Subcutaneous abdominal adipose tissue (tissue), 5 donors: Measurements from ENCODE around the gene NHLRC2.

Source experiments
- H3K27ac ChIP-seq: one replicate; pipeline ENCODE4 v1.7.0; 2013; ENCODE audit warnings: low read depth, mild to moderate bottlenecking, inconsistent platforms, low read length, moderate library complexity
- H3K27me3 ChIP-seq, 5 donors: one replicate each; pipeline ENCODE4 v1.7.0; 2013; ENCODE audit warnings: low read length in 5 of 5, inconsistent platforms in 1 of 5; ENCODE audit not compliant: control insufficient read depth in 5 of 5, insufficient read depth in 4 of 5
- H3K36me3 ChIP-seq, 5 donors: one replicate each; pipeline ENCODE4 v1.7.0; 2013; ENCODE audit warnings: low read length in 5 of 5; ENCODE audit not compliant: control insufficient read depth in 5 of 5, insufficient read depth in 5 of 5
- H3K4me1 ChIP-seq, 5 donors: one replicate each; pipeline ENCODE4 v1.7.0; 2013; ENCODE audit warnings: low read length in 5 of 5, mild to moderate bottlenecking in 3 of 5, moderate library complexity in 1 of 5; ENCODE audit not compliant: control insufficient read depth in 5 of 5, insufficient read depth in 5 of 5
- H3K4me3 ChIP-seq, 5 donors: one replicate each; pipeline ENCODE4 v1.7.0; 2013; ENCODE audit warnings: low read length in 5 of 5, low read depth in 1 of 5
- H3K9ac ChIP-seq, 5 donors: one replicate each; pipeline ENCODE4 v1.7.0; 2013; ENCODE audit warnings: low read length in 5 of 5, mild to moderate bottlenecking in 4 of 5, moderate library complexity in 3 of 5
- H3K9me3 ChIP-seq, 5 donors: one replicate each; pipeline ENCODE4 v1.7.0; 2013; ENCODE audit warnings: low read length in 5 of 5; ENCODE audit not compliant: control insufficient read depth in 5 of 5
- donor health status: healthy.
- donor health status: healthy.
- donor health status: healthy.
- donor health status: healthy.
- donor health status: healthy.

NHLRC2 gene

DNA sequence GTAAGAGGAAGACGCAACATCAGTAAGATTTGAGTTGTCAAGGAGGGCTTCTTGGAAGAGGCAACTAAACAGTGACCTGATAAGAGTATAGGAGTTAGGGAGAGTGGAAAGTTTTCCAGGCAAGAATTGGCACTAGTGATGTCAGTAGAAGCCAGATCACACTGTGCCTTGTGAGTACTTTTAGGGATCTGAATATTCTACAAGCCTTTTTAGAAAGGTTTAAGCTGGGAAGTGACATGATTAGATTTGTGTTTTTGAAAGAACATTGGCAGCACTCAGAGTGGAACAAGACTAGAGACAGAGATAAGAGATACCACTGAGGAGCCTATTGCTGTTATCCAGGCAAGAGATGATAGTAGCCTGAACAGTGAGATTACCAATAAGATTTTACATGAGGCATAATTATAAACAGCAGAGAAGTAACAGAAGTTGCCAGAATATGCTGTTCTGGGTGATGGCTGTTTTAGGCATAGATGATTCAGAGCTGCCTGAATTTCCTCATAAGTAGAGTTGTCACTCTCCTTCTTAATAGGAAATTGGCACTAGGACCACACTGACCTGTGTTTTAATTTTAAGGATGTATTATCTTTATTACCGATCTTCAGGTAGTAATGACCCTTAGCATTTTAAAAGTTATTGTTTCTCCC is 45.6 kb downstream of the NHLRC2 start:
- Histone ChIP-seq H3K4me3 (no peak overlapping the region), H3K4me1 (peaks cover 0 to 8% (median 2%) of the 10 kb centered on the region in 5 donors), H3K27ac (no peak overlapping the region), H3K36me3 (peaks cover 22 to 39% (median 36%) of the 10 kb centered on the region in 5 donors), H3K27me3 (no peaks in the 10 kb centered on the region), H3K9me3 (no peaks in the 10 kb centered on the region), H3K9ac (no peak overlapping the region)

DNA sequence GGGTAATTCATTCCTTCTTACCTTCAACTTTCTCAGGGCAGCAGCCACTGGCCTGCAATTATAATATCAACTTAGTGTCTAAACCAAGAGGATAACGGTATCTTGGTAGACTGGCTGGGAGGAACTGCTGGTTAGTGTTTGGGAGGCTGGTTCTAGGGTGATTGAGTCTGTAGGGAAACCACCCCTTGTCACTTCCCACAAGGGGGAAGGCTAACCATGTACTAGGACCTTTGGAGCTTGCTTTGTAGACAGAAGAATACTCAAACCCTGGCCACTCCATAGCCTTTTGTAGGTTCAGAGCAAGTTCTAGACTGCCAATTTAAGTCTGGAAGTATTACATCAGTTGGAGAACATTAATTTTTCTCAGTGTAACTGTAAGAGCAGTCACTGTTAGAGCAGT is 51.3 kb downstream of the NHLRC2 start:
- no peak overlapping the region for H3K9ac ChIP-seq

DNA sequence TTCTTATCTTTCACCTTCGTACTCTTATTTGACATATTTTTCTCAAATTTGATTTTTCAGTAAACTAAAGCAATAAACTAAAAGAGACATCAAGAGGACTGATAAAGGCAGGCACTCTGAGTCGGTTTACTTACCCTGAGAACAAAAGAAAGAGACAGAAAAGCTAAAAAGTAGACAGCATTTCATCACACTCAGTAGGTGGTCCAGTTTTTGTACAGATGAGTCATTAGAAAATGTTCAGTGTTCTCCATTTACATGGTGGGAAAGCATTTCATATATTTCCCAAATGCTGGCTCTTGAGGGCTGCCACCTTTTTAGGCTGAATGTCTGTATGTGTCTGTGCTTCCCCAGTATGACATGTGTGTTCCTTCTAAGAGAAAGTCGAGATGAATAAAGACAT is 52.7 kb downstream of the NHLRC2 start:
- Histone ChIP-seq H3K9ac (no peak overlapping the region), H3K4me3 (no peak overlapping the region), H3K9me3 (no peaks in the 10 kb centered on the region), H3K27ac (no peak overlapping the region), H3K36me3 (peaks cover 27 to 57% (median 40%) of the 10 kb centered on the region in 5 donors), H3K27me3 (no peaks in the 10 kb centered on the region), H3K4me1 (peaks cover 0 to 6% (median 0%) of the 10 kb centered on the region in 5 donors)

More for the DNA sequence above, 51.3 kb downstream of the NHLRC2 start:
- Histone ChIP-seq H3K4me1 (peaks cover 0 to 6% (median 0%) of the 10 kb centered on the region in 5 donors), H3K36me3 (peaks cover 32 to 56% (median 48%) of the 10 kb centered on the region in 5 donors), H3K9me3 (no peaks in the 10 kb centered on the region), H3K27me3 (no peaks in the 10 kb centered on the region), H3K4me3 (no peak overlapping the region), H3K27ac (no peak overlapping the region)

DNA sequence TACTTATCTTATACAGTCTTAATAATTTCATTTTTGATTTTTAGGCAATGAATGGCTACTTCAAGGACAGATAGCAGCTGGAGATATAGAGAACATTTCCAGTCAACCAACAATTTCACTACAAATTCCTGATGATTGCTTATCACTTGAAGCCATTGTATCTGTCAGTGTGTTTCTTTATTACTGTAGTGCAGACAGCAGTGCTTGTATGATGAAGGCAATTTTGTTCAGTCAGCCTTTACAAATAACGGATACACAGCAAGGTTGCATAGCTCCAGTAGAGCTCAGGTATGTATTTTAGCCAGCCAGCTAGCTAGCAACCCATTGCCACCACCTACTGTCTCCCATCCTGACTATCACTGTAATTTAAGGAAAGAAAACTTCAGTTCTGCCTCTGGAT is 53.8 kb downstream of the NHLRC2 start:
- H3K27ac ChIP-seq = no peak overlapping the region

DNA sequence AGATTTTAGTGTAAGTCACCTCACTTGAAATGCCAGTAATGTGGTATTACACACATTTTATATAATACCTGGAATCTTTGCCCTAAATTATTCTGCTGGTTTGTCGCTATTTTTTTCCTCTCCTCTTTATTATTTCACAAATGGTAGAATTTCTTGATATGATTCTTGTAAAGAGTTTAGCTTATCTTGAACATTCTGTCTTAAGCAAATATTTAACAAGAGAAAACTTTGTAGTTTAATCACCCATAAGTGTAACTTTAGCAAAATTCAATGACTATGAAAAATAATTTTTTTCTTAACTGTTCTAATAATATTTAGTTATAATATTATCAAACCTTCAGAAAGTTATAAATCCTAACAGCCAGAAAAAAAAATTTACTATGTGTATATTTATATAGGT is 56.7 kb downstream of the NHLRC2 start:
- Histone ChIP-seq H3K36me3 (peaks cover 10 to 32% (median 20%) of the 10 kb centered on the region in 5 donors), H3K4me1 (peaks cover 0 to 2% (median 0%) of the 10 kb centered on the region in 5 donors), H3K27me3 (no peaks in the 10 kb centered on the region), H3K4me3 (no peak overlapping the region), H3K27ac (no peak overlapping the region), H3K9ac (no peak overlapping the region), H3K9me3 (no peaks in the 10 kb centered on the region)

More for the DNA sequence above, 53.8 kb downstream of the NHLRC2 start:
- Histone ChIP-seq H3K4me3 (no peak overlapping the region), H3K4me1 (peaks cover 0 to 6% (median 0%) of the 10 kb centered on the region in 5 donors), H3K27me3 (no peaks in the 10 kb centered on the region), H3K9me3 (no peaks in the 10 kb centered on the region), H3K9ac (no peak overlapping the region), H3K36me3 (peaks cover 26 to 51% (median 41%) of the 10 kb centered on the region in 5 donors)

DNA sequence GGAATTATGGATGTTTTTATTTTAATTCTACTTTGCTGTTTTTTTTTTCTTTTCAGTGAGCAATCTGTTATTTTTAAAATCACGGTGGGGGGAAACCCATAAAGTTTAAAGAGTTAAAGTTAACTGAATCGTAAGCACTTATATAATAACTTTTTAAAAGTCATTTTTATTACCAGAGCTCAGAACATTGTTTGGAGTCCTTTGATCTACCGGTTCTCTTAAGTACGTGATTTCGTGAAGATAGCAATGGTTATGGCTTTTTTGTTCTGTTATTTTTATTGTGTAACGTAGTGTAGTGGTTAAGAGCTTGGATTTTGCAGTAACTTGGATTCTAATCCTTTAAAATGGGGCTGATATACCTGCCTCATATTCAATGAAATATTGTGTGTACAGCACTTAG is 57.4 kb downstream of the NHLRC2 start:
- H3K27me3 ChIP-seq = no peaks in the 10 kb centered on the region
- no peaks in the 10 kb centered on the region for H3K9me3 ChIP-seq
- no peak overlapping the region for H3K27ac ChIP-seq
- no peak overlapping the region for H3K4me3 ChIP-seq
- no peak overlapping the region for H3K9ac ChIP-seq
- H3K4me1 ChIP-seq = peaks cover 0 to 2% (median 0%) of the 10 kb centered on the region in 5 donors
- H3K36me3 ChIP-seq = peaks cover 8 to 30% (median 20%) of the 10 kb centered on the region in 5 donors

DNA sequence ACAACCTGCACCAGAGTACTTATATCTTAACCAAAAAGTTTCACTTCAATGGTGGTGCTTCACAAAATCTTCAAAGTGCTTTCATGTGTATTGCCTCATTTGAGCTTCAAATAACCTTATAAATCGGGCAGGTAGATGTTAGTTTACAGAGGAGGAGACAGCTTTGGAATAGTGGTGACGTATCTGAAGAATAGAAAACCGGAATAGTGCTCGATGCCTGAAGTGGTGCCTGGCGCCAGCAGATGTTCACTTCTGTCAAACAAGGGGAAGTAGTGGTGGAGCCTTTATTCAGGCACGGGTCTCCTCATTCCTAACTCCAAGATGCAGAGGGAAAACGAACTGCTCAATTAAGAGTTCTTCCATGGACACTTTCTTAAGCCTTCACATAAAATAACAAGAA is 58.1 kb downstream of the NHLRC2 start:
- peaks cover 8 to 23% (median 17%) of the 10 kb centered on the region in 5 donors for H3K36me3 ChIP-seq
- no peaks in the 10 kb centered on the region for H3K27me3 ChIP-seq

DNA sequence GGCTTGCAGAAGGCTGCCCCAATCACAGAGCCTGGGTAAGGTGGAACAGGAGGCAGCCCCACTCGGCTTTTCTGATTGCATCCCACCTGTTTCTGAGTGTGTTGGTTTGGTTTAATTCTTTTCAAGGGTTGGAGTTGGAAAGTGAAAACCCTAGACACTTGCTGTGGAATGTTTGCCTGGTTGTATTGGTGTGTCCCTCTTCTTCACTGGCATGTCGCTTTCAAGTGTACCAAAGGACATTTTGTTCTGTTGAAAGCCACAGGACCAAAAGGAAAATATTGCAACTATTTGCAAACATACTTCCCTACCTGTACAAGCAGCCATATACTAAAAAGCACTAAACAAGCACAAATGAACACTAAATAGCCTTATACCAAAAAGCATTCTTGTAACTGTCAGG is 60.5 kb downstream of the NHLRC2 start:
- Histone ChIP-seq H3K9me3 (no peaks in the 10 kb centered on the region), H3K4me1 (peaks cover 0 to 2% (median 0%) of the 10 kb centered on the region in 5 donors), H3K27me3 (no peaks in the 10 kb centered on the region), H3K4me3 (no peak overlapping the region), H3K27ac (no peak overlapping the region), H3K9ac (peak overlapping the region in 1 of 5 donors; percentile 4), H3K36me3 (peaks cover 0 to 13% (median 10%) of the 10 kb centered on the region in 5 donors)

More for the DNA sequence above, 58.1 kb downstream of the NHLRC2 start:
- Histone ChIP-seq H3K4me3 (no peak overlapping the region), H3K9me3 (no peaks in the 10 kb centered on the region), H3K9ac (no peak overlapping the region), H3K27ac (no peak overlapping the region), H3K4me1 (peaks cover 0 to 2% (median 0%) of the 10 kb centered on the region in 5 donors)

DNA sequence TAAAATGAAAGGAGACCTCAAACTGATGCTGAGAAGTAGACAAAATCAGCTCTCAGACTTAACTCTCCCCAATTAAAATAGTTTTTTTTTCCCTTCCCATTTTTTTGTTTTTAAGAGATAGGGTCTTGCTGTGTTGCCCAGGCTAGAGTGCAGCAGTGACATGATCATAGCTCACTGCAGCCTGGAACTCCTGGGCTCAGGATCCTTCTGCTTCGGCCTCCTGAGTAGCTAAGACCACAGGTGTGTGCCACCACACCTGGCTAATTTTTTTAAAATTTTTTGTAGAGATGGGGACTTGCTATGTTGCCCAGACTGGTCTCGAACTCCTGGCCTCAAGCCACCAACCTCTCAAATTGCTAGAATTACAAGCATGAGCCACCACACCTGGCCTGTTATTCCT is 61.1 kb downstream of the NHLRC2 start:
- H3K27me3 ChIP-seq = no peaks in the 10 kb centered on the region
- H3K4me1 ChIP-seq = peaks cover 0 to 2% (median 0%) of the 10 kb centered on the region in 5 donors
- no peak overlapping the region for H3K27ac ChIP-seq
- H3K9me3 ChIP-seq = no peaks in the 10 kb centered on the region
- H3K4me3 ChIP-seq = no peak overlapping the region
- no peak overlapping the region for H3K9ac ChIP-seq
- peaks cover 0 to 13% (median 10%) of the 10 kb centered on the region in 5 donors for H3K36me3 ChIP-seq

DNA sequence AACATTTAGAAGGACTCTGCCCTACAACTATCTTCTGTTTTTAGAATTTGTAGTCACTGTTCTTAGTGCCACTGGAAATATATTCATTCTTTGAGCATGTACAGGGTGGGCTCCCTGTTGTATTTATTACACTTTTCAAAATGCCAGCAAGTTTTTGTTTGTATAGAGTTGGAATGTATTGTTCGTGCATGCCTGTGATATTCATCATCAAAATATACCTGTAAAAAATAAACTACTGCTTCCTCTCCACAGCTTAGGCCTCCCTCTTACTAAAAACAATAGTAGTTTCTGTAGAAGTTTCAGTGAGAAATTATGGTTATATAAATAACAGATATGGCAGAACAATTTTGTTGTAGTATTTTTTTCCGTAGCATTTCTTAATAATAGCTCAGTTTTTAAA is 61.6 kb downstream of the NHLRC2 start:
- H3K27me3 ChIP-seq = no peaks in the 10 kb centered on the region
- no peak overlapping the region for H3K27ac ChIP-seq
- no peak overlapping the region for H3K4me3 ChIP-seq
- H3K9me3 ChIP-seq = no peaks in the 10 kb centered on the region
- peaks cover 0 to 13% (median 10%) of the 10 kb centered on the region in 5 donors for H3K36me3 ChIP-seq
- H3K4me1 ChIP-seq = peaks cover 0 to 2% (median 0%) of the 10 kb centered on the region in 5 donors
- no peak overlapping the region for H3K9ac ChIP-seq
